Measurements from ENCODE around the gene PIK3R6.

Gene PIK3R6

GRCh38 chr17:8893059-8893458 lies 25.6 kb upstream of the PIK3R6 start:
- no peak for DNase-seq (ENCODE audit: extremely low read depth, insufficient read length)
- TF ChIP-seq, protein P1, sequence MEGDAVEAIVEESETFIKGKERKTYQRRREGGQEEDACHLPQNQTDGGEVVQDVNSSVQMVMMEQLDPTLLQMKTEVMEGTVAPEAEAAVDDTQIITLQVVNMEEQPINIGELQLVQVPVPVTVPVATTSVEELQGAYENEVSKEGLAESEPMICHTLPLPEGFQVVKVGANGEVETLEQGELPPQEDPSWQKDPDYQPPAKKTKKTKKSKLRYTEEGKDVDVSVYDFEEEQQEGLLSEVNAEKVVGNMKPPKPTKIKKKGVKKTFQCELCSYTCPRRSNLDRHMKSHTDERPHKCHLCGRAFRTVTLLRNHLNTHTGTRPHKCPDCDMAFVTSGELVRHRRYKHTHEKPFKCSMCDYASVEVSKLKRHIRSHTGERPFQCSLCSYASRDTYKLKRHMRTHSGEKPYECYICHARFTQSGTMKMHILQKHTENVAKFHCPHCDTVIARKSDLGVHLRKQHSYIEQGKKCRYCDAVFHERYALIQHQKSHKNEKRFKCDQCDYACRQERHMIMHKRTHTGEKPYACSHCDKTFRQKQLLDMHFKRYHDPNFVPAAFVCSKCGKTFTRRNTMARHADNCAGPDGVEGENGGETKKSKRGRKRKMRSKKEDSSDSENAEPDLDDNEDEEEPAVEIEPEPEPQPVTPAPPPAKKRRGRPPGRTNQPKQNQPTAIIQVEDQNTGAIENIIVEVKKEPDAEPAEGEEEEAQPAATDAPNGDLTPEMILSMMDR (IDR thresholded peaks at IDR 0.05; ENCODE audit: insufficient read depth, low read length, poor library complexity, severe bottlenecking): no peak
- no peaks in the 10 kb centered on the region for H3K27me3 ChIP-seq (replicated peaks; ENCODE audit: control insufficient read depth, insufficient read depth, low read length)
- no peak overlapping the region for H3K4me3 ChIP-seq (replicated peaks; ENCODE audit: low read depth, low read length)
- H3K36me3 ChIP-seq (ENCODE audit: control insufficient read depth, insufficient read depth, low read length): peaks cover 24% of the 10 kb centered on the region

DNA sequence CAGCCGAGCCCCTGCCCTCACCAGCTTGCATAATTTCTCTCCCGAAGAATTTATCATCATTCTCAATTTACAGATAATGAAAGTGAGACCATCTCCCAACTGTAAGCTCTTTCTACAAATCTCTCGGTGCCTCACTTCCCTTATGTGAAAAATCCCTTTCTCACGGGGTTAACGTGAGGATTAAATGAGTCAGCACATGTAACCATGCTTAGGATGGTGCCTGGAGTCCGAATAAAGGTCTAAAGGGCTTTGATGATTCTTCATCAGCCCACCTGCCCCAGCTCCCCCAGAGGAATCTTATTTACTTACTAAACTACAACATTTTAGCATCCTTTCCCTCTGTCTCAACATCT lies 24.8 kb upstream of the PIK3R6 start:
- TF ChIP-seq, protein P1 (IDR thresholded peaks at IDR 0.05; ENCODE audit: insufficient read depth, low read length, poor library complexity, severe bottlenecking): no peak
- Histone ChIP-seq H3K4me3 (replicated peaks; ENCODE audit: low read depth, low read length) (peak overlapping the region; percentile 9; the same call in 1 of the 2 replicates), H3K36me3 (ENCODE audit: control insufficient read depth, insufficient read depth, low read length) (peaks cover 27% of the 10 kb centered on the region), H3K27me3 (replicated peaks; ENCODE audit: control insufficient read depth, insufficient read depth, low read length) (no peaks in the 10 kb centered on the region)
- DNase-seq (ENCODE audit: extremely low read depth, insufficient read length): peak; percentile 85

- DNase-seq (ENCODE audit: extremely low read depth, insufficient read length): no peak
- Histone ChIP-seq H3K36me3 (ENCODE audit: control insufficient read depth, insufficient read depth, low read length) (peaks cover 41% of the 10 kb centered on the region), H3K4me3 (replicated peaks; ENCODE audit: low read depth, low read length) (no peak overlapping the region), H3K27me3 (replicated peaks; ENCODE audit: control insufficient read depth, insufficient read depth, low read length) (no peaks in the 10 kb centered on the region)
- TF ChIP-seq, protein P1 (IDR thresholded peaks at IDR 0.05; ENCODE audit: insufficient read depth, low read length, poor library complexity, severe bottlenecking): no peak
These were observed 23.2 kb upstream of the PIK3R6 start for GRCh38 chr17:8890671-8891070.

- no peak overlapping the region for H3K4me3 ChIP-seq (replicated peaks; ENCODE audit: low read depth, low read length)
- H3K27me3 ChIP-seq (replicated peaks; ENCODE audit: control insufficient read depth, insufficient read depth, low read length): no peaks in the 10 kb centered on the region
- DNase-seq (ENCODE audit: extremely low read depth, insufficient read length): no peak
- peaks cover 42% of the 10 kb centered on the region for H3K36me3 ChIP-seq (ENCODE audit: control insufficient read depth, insufficient read depth, low read length)
- TF ChIP-seq, protein P1 (IDR thresholded peaks at IDR 0.05; ENCODE audit: insufficient read depth, low read length, poor library complexity, severe bottlenecking): no peak
These were observed 22.2 kb upstream of the PIK3R6 start for GRCh38 chr17:8889458-8890210.

- H3K4me3 ChIP-seq (replicated peaks; ENCODE audit: low read depth, low read length): no peak overlapping the region
- H3K36me3 ChIP-seq (ENCODE audit: control insufficient read depth, insufficient read depth, low read length): peaks cover 50% of the 10 kb centered on the region
- DNase-seq (ENCODE audit: extremely low read depth, insufficient read length): no peak
- H3K27me3 ChIP-seq (replicated peaks; ENCODE audit: control insufficient read depth, insufficient read depth, low read length): no peaks in the 10 kb centered on the region
- TF ChIP-seq, protein P1 (IDR thresholded peaks at IDR 0.05; ENCODE audit: insufficient read depth, low read length, poor library complexity, severe bottlenecking): no peak
These were observed 21.3 kb upstream of the PIK3R6 start for GRCh38 chr17:8888704-8889302.
